NB4 (cell line): ENCODE measurements around the gene INHA.

ENCODE experiments used
- CTCF ChIP-seq: IDR thresholded peaks from one replicate; pipeline ENCODE4 v1.5.1; 2012; ENCODE audit warnings: low read depth, low read length
- MAX ChIP-seq: IDR thresholded peaks from 2 replicates; pipeline ENCODE4 v1.6.1; 2011; ENCODE audit warnings: low read depth, low read length
- POLR2A ChIP-seq: IDR thresholded peaks from 2 replicates; pipeline ENCODE4 v1.6.1; 2011; ENCODE audit warnings: mild to moderate bottlenecking; ENCODE audit not compliant: insufficient read length; ENCODE audit errors: extremely low read depth

GRCh38 chr2:219548990-219549389 is 23.1 kb upstream of the INHA start:
- no peak for TF ChIP-seq POLR2A
- no peak for TF ChIP-seq CTCF
- no peak for TF ChIP-seq MAX
